Uterus (tissue), 2 donors: ENCODE results near the gene NR2F1.

ENCODE experiments used
- CTCF ChIP-seq, 4 experiments: fragments of 200-600 bp in 2 of 4; fragments of 450-650 bp in 2 of 4; sonication (generic) in 2 of 4; IDR thresholded peaks; one replicate each; pipeline ENCODE4 v1.5.1; 2016 to 2019; ENCODE audit warnings: antibody characterized with exemption in 4 of 4, mild to moderate bottlenecking in 2 of 4, moderate library complexity in 1 of 4
- POLR2A ChIP-seq, 2 donors: fragments of 450-650 bp; IDR thresholded peaks; one replicate each; pipeline ENCODE4 v1.6.1; 2016; ENCODE audit warnings: antibody characterized with exemption in 2 of 2, mild to moderate bottlenecking in 1 of 2, moderate library complexity in 1 of 2

- TF ChIP-seq POLR2A (IDR thresholded peaks at IDR 0.05): no peak
- no peak for TF ChIP-seq CTCF (IDR thresholded peaks at IDR 0.05)
Observed at GRCh38 chr5:93604644-93605515, 21.9 kb downstream of the NR2F1 start.
